Activated T-cell treated with anti-CD3 and anti-CD28 coated beads for 24 hours (primary cell): ENCODE results near the gene LRRC71.

Experiments used
- DNase-seq: peaks from one replicate; pipeline ENCODE4 v3.0.0-alpha.2; 2020; ENCODE audit warnings: low read depth

LRRC71 gene

DNA sequence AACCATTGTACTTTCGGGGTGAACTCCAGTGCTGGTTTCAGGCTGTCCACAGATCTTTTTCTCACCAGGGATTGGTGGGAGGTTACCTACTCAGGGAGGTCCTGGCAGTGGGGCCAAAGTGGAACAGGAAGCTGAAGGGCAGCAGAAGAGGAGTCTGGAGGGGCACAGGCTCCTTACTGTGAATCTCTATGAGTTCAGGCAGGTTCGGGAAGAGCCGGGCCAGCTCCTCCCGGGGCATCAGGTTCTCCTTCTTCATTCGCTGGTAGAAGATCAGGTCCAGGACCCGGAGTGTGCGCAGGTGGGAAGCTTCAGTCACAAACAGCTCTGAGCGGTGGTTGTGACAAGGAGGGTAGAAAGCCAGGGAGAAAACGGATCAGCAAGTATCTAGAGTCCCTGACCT, 26.7 kb downstream of the LRRC71 start:
- DNase-seq, result no peak

- no peak for DNase-seq
Measured at GRCh38 chr1:156947818-156948525, 27.5 kb downstream of the LRRC71 start.

DNA sequence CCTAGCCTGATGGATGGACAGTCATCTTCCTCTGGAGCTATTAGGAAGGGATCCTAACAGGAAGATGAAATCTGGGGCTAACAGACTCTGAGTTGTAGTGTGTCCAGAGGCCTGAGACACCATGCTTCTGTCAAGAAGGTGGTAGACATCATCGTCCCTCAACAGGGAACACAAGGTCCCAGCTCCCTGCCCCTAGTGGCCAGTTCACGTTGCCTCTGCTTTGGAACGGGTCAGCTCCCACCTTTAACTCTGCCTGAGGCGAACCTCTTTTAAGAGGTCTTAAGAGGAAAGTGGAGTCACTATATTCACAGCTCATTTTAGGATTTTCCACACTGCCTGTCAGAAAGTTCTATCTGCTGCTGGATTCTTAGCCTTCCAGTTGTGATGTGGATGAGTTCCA, 28.3 kb downstream of the LRRC71 start:
- DNase-seq, result no peak

GRCh38 chr1:156949127-156949526, 28.7 kb downstream of the LRRC71 start:
- DNase-seq, result no peak

DNA sequence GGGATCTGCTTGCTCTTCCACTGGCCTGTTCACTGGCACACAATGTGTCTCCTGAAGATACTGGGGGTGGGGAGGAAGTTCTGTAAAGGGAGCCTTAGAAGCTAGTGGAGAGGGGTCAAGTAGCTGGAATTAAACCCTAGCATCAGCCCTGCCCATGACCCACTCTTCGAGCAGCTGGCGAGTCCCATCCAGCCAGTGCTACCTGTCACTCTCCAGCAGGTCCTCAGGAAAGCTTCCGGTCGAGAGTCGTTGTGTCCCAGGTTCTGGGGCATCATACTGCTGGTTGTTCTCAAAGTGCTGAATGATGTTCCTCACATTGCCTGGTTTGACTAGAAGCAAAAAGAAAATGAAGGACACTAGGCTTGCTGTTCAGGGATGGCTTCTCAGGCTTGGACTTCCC, 30.9 kb downstream of the LRRC71 start:
- no peak for DNase-seq

GRCh38 chr1:156953571-156953970, 33.1 kb downstream of the LRRC71 start:
- DNase-seq, result no peak

- DNase-seq, result no peak
Measured at GRCh38 chr1:156956333-156956732, 35.9 kb downstream of the LRRC71 start.

GRCh38 chr1:156957634-156958033, 37.2 kb downstream of the LRRC71 start:
- no peak for DNase-seq

DNA sequence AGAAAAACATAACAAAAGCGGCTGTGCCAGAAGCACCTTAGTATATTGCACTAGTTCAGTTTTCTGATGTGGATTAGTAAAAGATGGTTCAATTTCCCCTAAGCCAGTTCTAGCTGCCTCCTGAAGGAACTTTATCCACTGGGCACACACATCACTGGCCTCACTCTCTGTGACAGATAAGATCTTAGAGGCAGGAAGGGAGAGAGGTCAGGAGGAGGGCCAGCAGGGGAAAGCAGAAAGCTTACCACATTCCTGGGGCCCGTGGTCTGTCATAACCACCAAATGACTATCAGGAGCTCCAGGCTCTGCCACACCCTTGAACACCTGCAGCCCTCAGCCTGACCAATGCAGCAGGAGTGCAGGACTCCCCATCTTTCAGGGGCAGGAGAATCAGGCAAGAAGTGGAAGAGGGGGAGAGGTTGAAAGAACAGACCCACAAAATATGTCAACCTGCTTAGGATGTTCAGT, 37.8 kb downstream of the LRRC71 start:
- DNase-seq, result no peak

- DNase-seq, result no peak
Measured at GRCh38 chr1:156959414-156959813, 39.0 kb downstream of the LRRC71 start.

- DNase-seq, result no peak
Measured at GRCh38 chr1:156959925-156960324, 39.5 kb downstream of the LRRC71 start.

GRCh38 chr1:156961709-156962108, 41.3 kb downstream of the LRRC71 start:
- DNase-seq, result no peak

GRCh38 chr1:156963621-156964020, 43.2 kb downstream of the LRRC71 start:
- DNase-seq, result peak; percentile 21

GRCh38 chr1:156964441-156964840, 44.0 kb downstream of the LRRC71 start:
- no peak for DNase-seq

- DNase-seq, result no peak
Measured at GRCh38 chr1:156969496-156969895, 49.1 kb downstream of the LRRC71 start.

GRCh38 chr1:156970017-156970416, 49.6 kb downstream of the LRRC71 start:
- no peak for DNase-seq

GRCh38 chr1:156973417-156973816, 53.0 kb downstream of the LRRC71 start:
- DNase-seq, result no peak

- DNase-seq, result no peak
Measured at GRCh38 chr1:156975084-156975483, 54.7 kb downstream of the LRRC71 start.

DNA sequence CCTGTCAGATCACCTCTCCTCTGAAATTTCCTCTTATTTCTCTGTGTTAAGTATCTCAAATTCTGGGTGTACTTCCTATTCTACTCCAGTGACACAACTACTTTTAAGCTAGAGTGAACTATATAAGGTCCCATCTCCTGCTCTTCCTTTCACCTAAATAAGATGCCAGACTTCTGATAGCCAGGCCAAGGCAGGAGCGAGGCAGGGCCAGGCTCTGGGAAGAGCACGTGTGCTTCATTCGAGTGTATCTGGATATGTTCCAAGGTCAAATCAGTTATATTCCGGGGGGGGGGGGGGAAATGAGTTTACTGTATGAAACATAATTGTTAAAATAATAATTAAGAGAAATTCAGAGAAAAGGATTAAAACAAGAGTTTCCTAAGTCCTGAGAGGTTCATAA, 60.1 kb downstream of the LRRC71 start:
- DNase-seq, result no peak
